Measurements from ENCODE around the gene ARCN1. TPM values are rescaled to one million over a fixed set of nuclear protein-coding genes. Genes with fewer than 3 reads are reported as not detected.

ARCN1 gene
- total RNA-seq, 4 donors from 2014 or later: 48.7 to 78.7 (median 65.4) TPM

DNA sequence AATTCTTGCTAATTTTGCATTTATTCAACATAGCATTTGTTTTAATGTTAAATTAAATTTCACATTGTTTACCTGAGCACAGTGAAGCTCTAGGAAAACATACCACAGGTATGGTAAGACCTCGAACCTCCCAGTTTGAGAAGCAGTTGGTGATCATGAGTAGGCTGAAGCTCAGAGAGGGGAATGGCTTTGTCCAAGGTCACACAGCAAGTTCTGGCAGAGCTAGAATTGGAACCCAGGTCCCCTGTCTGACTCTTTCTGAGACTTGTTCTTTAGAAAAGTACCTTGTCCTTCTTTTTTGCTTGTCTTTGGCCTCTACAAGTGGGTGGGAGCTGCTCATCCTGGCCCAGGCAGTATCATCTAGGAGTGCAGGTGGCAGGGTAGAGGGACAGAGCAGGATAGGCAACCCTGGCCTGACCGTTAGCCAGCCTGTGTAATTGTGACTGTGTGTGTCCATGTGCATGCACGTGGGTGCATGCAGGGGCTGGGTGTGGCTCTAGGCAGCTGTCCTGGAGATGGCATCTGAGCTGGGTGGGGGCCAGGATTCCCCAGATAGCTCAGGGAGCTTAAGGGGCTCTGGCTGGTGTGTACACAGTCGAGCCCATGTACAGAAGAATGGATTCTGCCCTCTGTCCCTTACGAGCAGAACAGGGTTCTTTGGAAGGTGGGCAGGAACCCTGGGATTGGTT, 56.8 kb downstream of the ARCN1 start:
- H3K27me3 ChIP-seq: no peaks in the 10 kb centered on the region
- TF ChIP-seq, protein P1, sequence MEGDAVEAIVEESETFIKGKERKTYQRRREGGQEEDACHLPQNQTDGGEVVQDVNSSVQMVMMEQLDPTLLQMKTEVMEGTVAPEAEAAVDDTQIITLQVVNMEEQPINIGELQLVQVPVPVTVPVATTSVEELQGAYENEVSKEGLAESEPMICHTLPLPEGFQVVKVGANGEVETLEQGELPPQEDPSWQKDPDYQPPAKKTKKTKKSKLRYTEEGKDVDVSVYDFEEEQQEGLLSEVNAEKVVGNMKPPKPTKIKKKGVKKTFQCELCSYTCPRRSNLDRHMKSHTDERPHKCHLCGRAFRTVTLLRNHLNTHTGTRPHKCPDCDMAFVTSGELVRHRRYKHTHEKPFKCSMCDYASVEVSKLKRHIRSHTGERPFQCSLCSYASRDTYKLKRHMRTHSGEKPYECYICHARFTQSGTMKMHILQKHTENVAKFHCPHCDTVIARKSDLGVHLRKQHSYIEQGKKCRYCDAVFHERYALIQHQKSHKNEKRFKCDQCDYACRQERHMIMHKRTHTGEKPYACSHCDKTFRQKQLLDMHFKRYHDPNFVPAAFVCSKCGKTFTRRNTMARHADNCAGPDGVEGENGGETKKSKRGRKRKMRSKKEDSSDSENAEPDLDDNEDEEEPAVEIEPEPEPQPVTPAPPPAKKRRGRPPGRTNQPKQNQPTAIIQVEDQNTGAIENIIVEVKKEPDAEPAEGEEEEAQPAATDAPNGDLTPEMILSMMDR (IDR thresholded peaks at IDR 0.05 in 4 of 5, conservative IDR thresholded peaks at IDR 0.05 in 1 of 5): no peak
- no peak for TF ChIP-seq POLR2A (IDR thresholded peaks at IDR 0.05)
- H3K4me1 ChIP-seq: peaks cover 22 to 42% of the 10 kb centered on the region in 2 donors
- in situ Hi-C loops (cut with MboI; ENCODE audit: low sequenced_read_pairs in 4 of 4) (no loop called here), intact Hi-C loops (cut with DNase I; ENCODE audit: low total_unique reads) (no loop called here)
- no peak overlapping the region for H3K4me3 ChIP-seq
- no peaks in the 10 kb centered on the region for H3K9me3 ChIP-seq
- ATAC-seq (peak in 1 of 2 donors; percentile 21), DNase-seq (peak in 1 of 2 donors; percentile 45)
- H3K36me3 ChIP-seq: peaks cover 0 to 29% of the 10 kb centered on the region in 2 donors
- H3K27ac ChIP-seq: peak overlapping the region; percentile 8 to 70 (median 38)

GRCh38 chr11:118629761-118630661, 57.8 kb downstream of the ARCN1 start:
- Histone ChIP-seq H3K27me3 (no peaks in the 10 kb centered on the region), H3K36me3 (peaks cover 0 to 27% of the 10 kb centered on the region in 2 donors), H3K4me1 (peaks cover 32 to 49% of the 10 kb centered on the region in 2 donors), H3K27ac (no peak overlapping the region), H3K9me3 (no peaks in the 10 kb centered on the region), H3K4me3 (no peak overlapping the region)
- ATAC-seq (no peak), DNase-seq (no peak)
- TF ChIP-seq, protein P1 (IDR thresholded peaks at IDR 0.05 in 4 of 5, conservative IDR thresholded peaks at IDR 0.05 in 1 of 5): no peak
- TF ChIP-seq POLR2A (IDR thresholded peaks at IDR 0.05): no peak
- intact Hi-C loops (cut with DNase I; ENCODE audit: low total_unique reads): no loop called here
- in situ Hi-C loops (cut with MboI; ENCODE audit: low sequenced_read_pairs in 4 of 4): no loop called here

DNA sequence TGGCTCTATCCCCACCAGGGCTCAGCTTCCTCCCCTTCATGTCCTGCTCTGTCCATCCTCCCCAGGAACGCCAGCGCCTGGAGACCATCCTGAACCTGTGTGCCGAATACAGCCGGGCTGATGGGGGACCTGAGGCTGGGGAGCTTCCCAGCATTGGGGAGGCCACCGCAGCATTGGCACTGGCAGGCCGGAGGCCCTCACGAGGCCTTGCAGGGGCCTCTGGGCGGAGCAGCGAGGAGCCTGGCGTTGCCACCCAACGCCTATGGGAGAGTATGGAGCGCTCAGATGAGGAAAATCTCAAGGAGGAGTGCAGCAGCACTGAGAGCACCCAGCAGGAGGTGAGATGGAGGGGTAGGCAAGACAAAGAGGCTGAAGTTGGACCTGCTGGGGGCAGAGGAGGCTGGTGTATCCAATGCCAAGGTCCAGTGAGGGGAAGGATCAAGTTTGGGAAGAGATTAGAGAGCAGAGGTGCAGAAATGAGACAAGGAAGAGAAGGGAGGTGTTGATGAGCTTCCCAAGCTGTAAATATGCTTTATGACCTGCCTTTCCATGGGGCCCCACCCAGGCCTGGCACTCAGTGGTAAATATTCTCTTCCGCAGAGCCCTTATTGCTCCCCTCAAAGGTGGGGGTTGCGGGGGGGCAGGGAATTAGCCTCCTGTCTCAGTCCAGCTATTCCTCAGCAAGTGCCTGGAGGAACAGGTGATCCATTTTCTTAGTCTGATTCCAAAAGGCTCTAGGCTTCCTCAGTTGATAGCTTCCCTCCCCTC, 59.1 kb downstream of the ARCN1 start:
- H3K27me3 ChIP-seq: no peaks in the 10 kb centered on the region
- no peak for TF ChIP-seq POLR2A (IDR thresholded peaks at IDR 0.05)
- TF ChIP-seq, protein P1 (IDR thresholded peaks at IDR 0.05 in 4 of 5, conservative IDR thresholded peaks at IDR 0.05 in 1 of 5): no peak
- peaks cover 0 to 19% of the 10 kb centered on the region in 2 donors for H3K36me3 ChIP-seq
- in situ Hi-C loops (cut with MboI; ENCODE audit: low sequenced_read_pairs in 4 of 4) (no loop called here), intact Hi-C loops (cut with DNase I; ENCODE audit: low total_unique reads) (no loop called here)
- no peaks in the 10 kb centered on the region for H3K9me3 ChIP-seq
- ATAC-seq (no peak), DNase-seq (no peak)
- no peak overlapping the region for H3K4me3 ChIP-seq
- H3K27ac ChIP-seq: no peak overlapping the region
- peaks cover 37 to 52% of the 10 kb centered on the region in 2 donors for H3K4me1 ChIP-seq

DNA sequence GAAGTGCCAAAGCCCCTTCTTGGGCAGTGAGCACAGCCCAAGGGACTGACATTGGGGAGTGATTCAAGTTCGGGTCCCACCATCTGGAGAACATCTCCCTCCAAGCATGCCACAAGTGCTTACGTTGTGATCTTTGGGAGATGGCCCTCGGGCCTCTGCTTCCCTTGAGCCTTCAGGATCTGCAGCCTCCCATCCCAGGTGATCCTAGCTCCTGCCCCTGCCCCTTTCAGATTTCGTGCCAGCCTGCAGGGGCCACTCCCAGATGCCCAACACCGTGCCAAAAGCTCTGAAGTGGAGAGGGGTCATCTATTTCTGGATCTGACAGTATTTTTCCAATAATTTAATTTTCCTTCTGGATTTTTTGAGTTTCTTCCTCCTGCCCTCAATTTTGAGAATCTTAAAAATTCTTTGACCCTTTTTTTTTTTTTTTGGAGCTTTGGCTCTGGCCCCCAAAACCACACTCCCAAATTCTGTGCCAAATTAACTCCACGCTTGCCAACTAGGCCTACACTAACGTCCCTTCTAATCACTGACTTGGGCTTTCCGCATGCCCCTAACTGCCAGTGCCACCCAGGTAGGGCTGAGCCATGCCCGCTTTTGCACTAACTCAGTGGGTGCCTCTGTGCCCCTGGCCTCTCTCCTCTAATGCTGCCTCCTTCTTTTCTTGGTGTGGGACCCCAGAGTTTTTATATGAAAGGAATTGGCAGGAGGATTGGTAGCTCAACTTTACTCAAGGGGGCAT, 60.5 kb downstream of the ARCN1 start:
- Histone ChIP-seq H3K4me3 (no peak overlapping the region), H3K36me3 (peaks cover 0 to 13% of the 10 kb centered on the region in 2 donors), H3K9me3 (no peaks in the 10 kb centered on the region), H3K27me3 (no peaks in the 10 kb centered on the region), H3K27ac (no peak overlapping the region), H3K4me1 (peaks cover 36 to 46% of the 10 kb centered on the region in 2 donors)
- TF ChIP-seq, protein P1 (IDR thresholded peaks at IDR 0.05 in 4 of 5, conservative IDR thresholded peaks at IDR 0.05 in 1 of 5): no peak
- TF ChIP-seq POLR2A (IDR thresholded peaks at IDR 0.05): no peak
- ATAC-seq (no peak), DNase-seq (no peak)
- intact Hi-C loops (cut with DNase I; ENCODE audit: low total_unique reads) (no loop called here), in situ Hi-C loops (cut with MboI; ENCODE audit: low sequenced_read_pairs in 4 of 4) (no loop called here)
